ENCODE data around the gene EIF4G3. TPM values are rescaled to one million over a fixed set of nuclear protein-coding genes. Genes with fewer than 3 reads are reported as not detected.

The EIF4G3 gene
- total RNA-seq, 2 donors from 2014 or later, result 70.3 to 70.5 TPM

DNA sequence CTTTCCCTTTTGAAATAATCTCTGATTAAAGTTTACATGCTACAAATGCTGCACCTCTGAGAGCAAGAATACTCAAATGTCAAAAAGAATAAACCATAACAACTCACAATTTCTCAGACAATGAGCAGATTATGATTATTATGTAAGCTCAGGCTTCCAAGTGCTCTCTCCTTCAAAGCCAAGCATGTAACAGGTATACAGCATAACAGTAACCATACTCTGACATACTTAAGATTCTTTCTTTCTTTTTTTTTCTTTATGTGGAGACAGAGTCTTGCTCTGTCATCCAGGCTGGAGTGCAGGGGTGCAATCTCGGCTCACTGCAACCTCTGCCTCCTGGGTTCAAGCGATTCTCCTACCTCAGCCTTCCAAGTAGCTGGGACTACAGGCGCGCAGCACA is 155.4 kb downstream of the EIF4G3 start:
- Histone ChIP-seq H3K9me3 (no peaks in the 10 kb centered on the region), H3K9ac (ENCODE audit: low read depth in 2 of 2, low read length in 2 of 2) (no peak overlapping the region), H3K27me3 (no peaks in the 10 kb centered on the region), H3K36me3 (no peaks in the 10 kb centered on the region), H3K4me3 (no peak overlapping the region), H3K27ac (no peak overlapping the region), H3K4me1 (peaks cover 9% of the 10 kb centered on the region)
- TF ChIP-seq, protein P1, sequence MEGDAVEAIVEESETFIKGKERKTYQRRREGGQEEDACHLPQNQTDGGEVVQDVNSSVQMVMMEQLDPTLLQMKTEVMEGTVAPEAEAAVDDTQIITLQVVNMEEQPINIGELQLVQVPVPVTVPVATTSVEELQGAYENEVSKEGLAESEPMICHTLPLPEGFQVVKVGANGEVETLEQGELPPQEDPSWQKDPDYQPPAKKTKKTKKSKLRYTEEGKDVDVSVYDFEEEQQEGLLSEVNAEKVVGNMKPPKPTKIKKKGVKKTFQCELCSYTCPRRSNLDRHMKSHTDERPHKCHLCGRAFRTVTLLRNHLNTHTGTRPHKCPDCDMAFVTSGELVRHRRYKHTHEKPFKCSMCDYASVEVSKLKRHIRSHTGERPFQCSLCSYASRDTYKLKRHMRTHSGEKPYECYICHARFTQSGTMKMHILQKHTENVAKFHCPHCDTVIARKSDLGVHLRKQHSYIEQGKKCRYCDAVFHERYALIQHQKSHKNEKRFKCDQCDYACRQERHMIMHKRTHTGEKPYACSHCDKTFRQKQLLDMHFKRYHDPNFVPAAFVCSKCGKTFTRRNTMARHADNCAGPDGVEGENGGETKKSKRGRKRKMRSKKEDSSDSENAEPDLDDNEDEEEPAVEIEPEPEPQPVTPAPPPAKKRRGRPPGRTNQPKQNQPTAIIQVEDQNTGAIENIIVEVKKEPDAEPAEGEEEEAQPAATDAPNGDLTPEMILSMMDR (IDR thresholded peaks at IDR 0.05), result no peak
- no peak for DNase-seq
- intact Hi-C loops (cut with DNase I), result no loop called here

DNA sequence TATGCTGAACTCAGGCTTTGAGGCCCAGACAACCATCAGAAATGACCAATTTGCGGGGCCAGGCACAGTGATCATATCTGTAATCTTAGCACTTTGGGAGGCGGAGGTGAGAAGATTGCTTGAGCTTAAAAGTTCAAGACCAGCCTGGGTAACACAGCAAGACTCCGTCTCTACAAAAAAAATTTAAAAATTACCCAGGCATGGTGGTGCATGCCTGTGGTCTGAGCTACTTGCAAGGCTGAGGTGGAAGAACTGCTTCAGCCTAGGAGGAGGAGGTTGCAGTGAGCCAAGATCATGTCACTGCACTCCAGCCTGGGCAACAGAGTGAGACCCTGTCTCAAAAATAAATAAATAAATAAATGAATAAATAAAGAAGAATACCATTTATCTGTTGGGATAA is 156.5 kb downstream of the EIF4G3 start:
- no peak overlapping the region for H3K9ac ChIP-seq (ENCODE audit: low read depth in 2 of 2, low read length in 2 of 2)
- no peaks in the 10 kb centered on the region for H3K27me3 ChIP-seq
- no peak overlapping the region for H3K27ac ChIP-seq
- TF ChIP-seq, protein P1 (IDR thresholded peaks at IDR 0.05), result no peak
- intact Hi-C loops (cut with DNase I), result no loop called here
- H3K9me3 ChIP-seq, result no peaks in the 10 kb centered on the region
- no peak overlapping the region for H3K4me3 ChIP-seq
- no peak for DNase-seq
- H3K4me1 ChIP-seq, result peaks cover 9% of the 10 kb centered on the region
- no peaks in the 10 kb centered on the region for H3K36me3 ChIP-seq

DNA sequence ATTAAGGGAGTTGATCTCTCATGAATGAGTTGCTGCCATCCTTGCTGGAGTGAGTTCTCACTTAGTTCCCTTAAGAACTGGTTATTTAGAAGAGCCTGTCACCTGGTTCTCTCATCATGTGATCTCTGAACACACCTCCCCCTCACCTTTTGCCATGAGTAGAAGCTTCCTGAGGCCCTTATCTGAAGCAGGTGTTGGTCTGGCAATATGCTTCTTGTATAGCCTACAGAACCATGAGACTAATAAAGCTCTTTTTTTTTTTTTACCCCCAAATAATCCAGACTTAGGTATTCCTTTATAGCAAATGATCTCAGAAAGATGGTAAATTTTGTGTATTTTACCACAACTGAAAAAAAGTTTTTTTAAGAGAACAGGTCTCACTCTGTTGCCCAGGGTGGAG is 158.0 kb downstream of the EIF4G3 start:
- intact Hi-C loops (cut with DNase I), result no loop called here
- H3K4me1 ChIP-seq, result peaks cover 9% of the 10 kb centered on the region
- no peaks in the 10 kb centered on the region for H3K9me3 ChIP-seq
- TF ChIP-seq, protein P1 (IDR thresholded peaks at IDR 0.05), result no peak
- H3K36me3 ChIP-seq, result no peaks in the 10 kb centered on the region
- H3K27ac ChIP-seq, result no peak overlapping the region
- H3K9ac ChIP-seq (ENCODE audit: low read depth in 2 of 2, low read length in 2 of 2), result no peak overlapping the region
- no peaks in the 10 kb centered on the region for H3K27me3 ChIP-seq
- DNase-seq, result no peak
- no peak overlapping the region for H3K4me3 ChIP-seq

DNA sequence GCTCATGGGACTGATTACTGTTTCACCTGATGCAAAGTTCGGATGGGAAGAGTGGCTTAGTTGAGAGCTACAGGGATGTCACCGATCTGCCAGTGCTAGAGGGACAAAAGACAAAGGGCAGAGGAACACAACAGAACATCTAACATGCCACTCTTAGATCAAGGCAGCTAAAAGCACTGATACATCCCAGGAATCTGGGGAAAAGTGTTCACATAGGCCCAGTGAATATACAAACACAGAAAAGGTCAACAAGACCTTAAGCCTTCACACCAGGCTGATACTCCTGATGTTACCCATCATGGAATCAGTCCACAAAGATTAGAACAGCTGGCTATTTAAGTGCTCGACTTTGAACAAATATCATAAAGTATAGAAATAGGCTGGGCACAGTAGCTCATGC is 163.2 kb downstream of the EIF4G3 start:
- Histone ChIP-seq H3K4me3 (no peak overlapping the region), H3K4me1 (no peaks in the 10 kb centered on the region), H3K9me3 (no peaks in the 10 kb centered on the region), H3K27ac (no peak overlapping the region), H3K27me3 (no peaks in the 10 kb centered on the region), H3K9ac (ENCODE audit: low read depth in 2 of 2, low read length in 2 of 2) (no peak overlapping the region), H3K36me3 (no peaks in the 10 kb centered on the region)
- TF ChIP-seq, protein P1 (IDR thresholded peaks at IDR 0.05), result no peak
- DNase-seq, result no peak
- intact Hi-C loops (cut with DNase I), result no loop called here

DNA sequence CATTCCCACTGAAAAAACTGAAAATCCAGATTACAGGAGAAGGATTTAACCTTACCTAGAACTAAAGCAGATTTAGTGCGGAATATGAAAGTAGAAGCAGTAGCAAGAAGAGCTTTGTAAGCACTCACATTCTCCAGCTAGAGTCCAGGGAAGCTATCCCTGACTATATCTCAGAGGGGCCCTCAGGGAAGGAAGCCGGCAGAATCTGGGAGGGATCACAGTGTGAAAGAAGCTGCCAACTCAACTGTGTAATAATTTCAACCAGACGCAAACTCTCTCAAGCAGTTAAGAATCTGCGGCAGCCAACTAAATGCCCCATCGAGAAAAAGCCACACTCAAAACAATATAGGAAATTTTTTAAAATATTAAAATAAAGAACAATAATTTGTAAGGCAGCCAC is 163.8 kb downstream of the EIF4G3 start:
- no peak overlapping the region for H3K9ac ChIP-seq (ENCODE audit: low read depth in 2 of 2, low read length in 2 of 2)
- H3K36me3 ChIP-seq, result no peaks in the 10 kb centered on the region
- no peak for DNase-seq
- no peaks in the 10 kb centered on the region for H3K27me3 ChIP-seq
- no peak overlapping the region for H3K27ac ChIP-seq
- no peaks in the 10 kb centered on the region for H3K9me3 ChIP-seq
- intact Hi-C loops (cut with DNase I), result no loop called here
- TF ChIP-seq, protein P1 (IDR thresholded peaks at IDR 0.05), result no peak
- H3K4me1 ChIP-seq, result no peaks in the 10 kb centered on the region
- no peak overlapping the region for H3K4me3 ChIP-seq

DNA sequence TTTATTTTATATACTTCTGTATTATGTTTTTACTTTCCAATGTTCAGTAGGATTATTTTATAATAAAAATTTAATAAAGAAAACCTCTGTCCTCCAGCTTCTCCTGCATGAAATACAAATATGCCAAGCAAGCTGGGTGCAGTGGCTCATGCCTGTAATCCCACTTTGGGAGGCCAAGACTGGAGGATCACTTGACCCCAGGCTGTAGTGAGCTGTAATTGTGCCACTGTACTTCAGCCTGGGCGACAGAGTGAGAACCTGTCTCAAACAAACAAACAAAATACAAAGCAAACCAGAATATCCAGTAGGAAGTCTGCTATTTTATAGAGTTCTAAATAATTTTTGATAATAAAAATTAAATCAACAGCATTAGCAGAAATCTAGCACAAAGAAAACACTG is 168.8 kb downstream of the EIF4G3 start:
- Histone ChIP-seq H3K27ac (no peak overlapping the region), H3K9ac (ENCODE audit: low read depth in 2 of 2, low read length in 2 of 2) (no peak overlapping the region), H3K4me3 (no peak overlapping the region), H3K27me3 (no peaks in the 10 kb centered on the region), H3K4me1 (no peaks in the 10 kb centered on the region), H3K36me3 (no peaks in the 10 kb centered on the region), H3K9me3 (no peaks in the 10 kb centered on the region)
- TF ChIP-seq, protein P1 (IDR thresholded peaks at IDR 0.05), result no peak
- DNase-seq, result no peak
- intact Hi-C loops (cut with DNase I), result no loop called here
